SU-DHL-6 (cell line): ENCODE measurements around the gene NADK.
"Not testable (repeated sequence)": the region's sequence is repeated elsewhere in the genome, so short reads cannot be mapped to it uniquely, and the experiment has no call there.

Experiments used
- CTCF ChIP-seq: fragments of 200-600 bp; sonication (generic); IDR thresholded peaks from one replicate; pipeline ENCODE4 v1.5.1; 2017; ENCODE audit warnings: antibody characterized with exemption, mild to moderate bottlenecking, low read length, moderate library complexity; ENCODE audit not compliant: insufficient read depth, poor library complexity, severe bottlenecking
- EZH2phosphoT487 ChIP-seq: fragments of 200-600 bp; sonication (generic), shearing (Covaris generic); conservative IDR thresholded peaks from 2 replicates; pipeline ENCODE4 v1.6.1; 2018; ENCODE audit warnings: mild to moderate bottlenecking, antibody characterized with exemption, low read length, moderate library complexity, mixed read lengths

- not testable (repeated sequence) for TF ChIP-seq CTCF, EZH2phosphoT487
Measured at GRCh38 chr1:1704284-1704957, 73.8 kb downstream of the NADK start.
